Measurements from ENCODE around the gene PNRC2.

The PNRC2 gene

GRCh38 chr1:23959461-23960290 is at the start of gene PNRC2:
TSS of gene PNRC2 (plus strand) at chr1:23959828. CDS start at chr1:23961458, 1,630 bp downstream.
- DNase-seq: peak; percentile 94

GRCh38 chr1:23910144-23910543 is 49.5 kb upstream of the PNRC2 start:
- DNase-seq: no peak

- no peak for DNase-seq
Observed at GRCh38 chr1:23910553-23911246, 48.9 kb upstream of the PNRC2 start.

- DNase-seq: no peak
Observed at GRCh38 chr1:23911921-23912320, 47.7 kb upstream of the PNRC2 start.

GRCh38 chr1:23913212-23913880 is 46.3 kb upstream of the PNRC2 start, which contains the start of gene CNR2:
TSS of gene CNR2 (minus strand) at chr1:23913362. CDS start at chr1:23875617, 37,745 bp downstream.
- DNase-seq: no peak

- DNase-seq: no peak
Observed at GRCh38 chr1:23914921-23915320, 44.7 kb upstream of the PNRC2 start.

- no peak for DNase-seq
Observed at GRCh38 chr1:23915466-23915865, 44.2 kb upstream of the PNRC2 start.

GRCh38 chr1:23916209-23917131 is 43.2 kb upstream of the PNRC2 start:
- peak; percentile 28 for DNase-seq

GRCh38 chr1:23922321-23922943 is 37.2 kb upstream of the PNRC2 start:
- DNase-seq: no peak

GRCh38 chr1:23923592-23924499 is 35.8 kb upstream of the PNRC2 start:
- no peak for DNase-seq

GRCh38 chr1:23924601-23925000 is 35.0 kb upstream of the PNRC2 start:
- no peak for DNase-seq

GRCh38 chr1:23925279-23925678 is 34.3 kb upstream of the PNRC2 start:
- DNase-seq: no peak

- DNase-seq: no peak
Observed at GRCh38 chr1:23927097-23927496, 32.5 kb upstream of the PNRC2 start.

GRCh38 chr1:23928789-23929188 is 30.8 kb upstream of the PNRC2 start:
- no peak for DNase-seq

- no peak for DNase-seq
Observed at GRCh38 chr1:23930270-23930669, 29.4 kb upstream of the PNRC2 start.

GRCh38 chr1:23930861-23931490 is 28.7 kb upstream of the PNRC2 start:
- no peak for DNase-seq

GRCh38 chr1:23931491-23931880 is 28.1 kb upstream of the PNRC2 start:
- DNase-seq: no peak

GRCh38 chr1:23936481-23937176 is 23.0 kb upstream of the PNRC2 start:
- no peak for DNase-seq

GRCh38 chr1:23947366-23947765 is 12.3 kb upstream of the PNRC2 start:
- DNase-seq: no peak

GRCh38 chr1:23953020-23953419 is 6.6 kb upstream of the PNRC2 start:
- no peak for DNase-seq
